Esophagus mucosa (tissue), 1 donor: Measurements from ENCODE around the gene LONRF2. TPM values are rescaled to one million over a fixed set of nuclear protein-coding genes. Genes with fewer than 3 reads are reported as not detected.
A peak's percentile ranks its signal among the peaks of the same experiment; 100 is the strongest.
"Not testable (repeated sequence)": the region's sequence is repeated elsewhere in the genome, so short reads cannot be mapped to it uniquely, and the experiment has no call there.

Experiments
- ATAC-seq: fragments of 200-7000 bp; cut with Tn5 transposase; one replicate; pipeline ENCODE4 v1.9.1; 2020
- total RNA-seq: library from RNA; stranded (reverse); gene quantifications from one replicate; pipeline ENCODE4 v1.2.4, GENCODE V29; 2023
- donor health status: DM: yes; HTN: yes; CAD: no.

The LONRF2 gene
- total RNA-seq, 1 donor from 2014 or later, result 0.48 TPM

DNA sequence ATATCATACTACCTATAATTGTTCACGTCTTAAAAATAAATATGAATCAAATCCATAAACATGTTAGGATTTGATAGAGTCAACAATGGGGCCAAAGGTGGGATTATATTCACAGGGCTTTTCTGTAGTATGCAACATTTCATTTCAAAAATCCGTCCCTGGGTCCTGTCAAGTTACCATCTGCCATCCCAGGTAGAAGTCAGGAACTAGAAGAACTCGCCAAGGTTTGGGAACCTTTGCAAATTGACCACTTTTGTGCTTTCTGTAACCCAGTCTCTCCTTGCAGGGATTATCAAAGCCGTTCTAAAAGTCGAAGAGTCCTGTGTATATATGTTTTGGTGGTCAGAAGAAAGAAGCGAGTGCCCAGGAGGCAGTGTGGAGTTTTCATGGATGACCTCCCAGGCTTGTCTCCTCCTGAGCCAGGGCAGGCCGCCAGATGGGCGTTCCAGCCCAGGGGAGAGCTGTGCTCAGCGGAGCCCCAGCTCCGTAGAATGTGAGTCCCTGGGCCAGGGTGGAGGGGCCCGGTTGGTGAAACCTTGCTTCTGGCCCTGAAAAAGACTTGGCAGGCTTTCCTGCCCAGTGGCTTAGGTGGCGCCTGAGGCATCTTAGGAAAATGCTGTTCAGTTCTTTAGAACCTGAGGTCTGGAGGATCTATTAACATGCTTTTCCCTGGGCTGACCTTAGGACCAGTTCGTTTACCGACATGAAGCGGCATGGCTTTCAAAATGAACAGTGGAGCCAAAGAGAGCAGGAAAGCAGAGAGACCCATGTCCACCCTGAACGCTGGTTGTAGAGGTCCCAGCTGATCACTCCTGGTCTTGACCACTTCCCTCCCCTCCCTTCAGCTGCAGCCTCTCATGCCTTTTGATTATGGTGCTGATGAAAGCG, 69.2 kb downstream of the LONRF2 start:
- ATAC-seq, result no peak

GRCh38 chr2:100250645-100251044, 71.7 kb downstream of the LONRF2 start:
- no peak for ATAC-seq

GRCh38 chr2:100248971-100249370, 73.3 kb downstream of the LONRF2 start:
- ATAC-seq, result no peak

GRCh38 chr2:100248556-100248955, 73.7 kb downstream of the LONRF2 start:
- not testable (repeated sequence) for ATAC-seq

DNA sequence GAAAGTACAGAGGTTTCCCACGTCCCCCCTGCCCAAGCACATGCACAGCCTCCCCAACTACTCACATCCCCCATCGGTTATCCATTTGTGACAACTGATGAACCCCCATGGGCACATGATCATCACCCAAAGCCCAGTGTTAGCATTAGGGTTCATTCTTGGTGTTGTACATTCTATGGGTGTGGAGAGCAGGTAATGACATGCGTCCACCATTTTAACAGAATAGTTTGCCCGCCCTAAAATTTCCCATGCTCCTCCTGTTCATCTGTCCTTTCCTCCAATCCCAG, 74.3 kb downstream of the LONRF2 start:
- no peak for ATAC-seq

DNA sequence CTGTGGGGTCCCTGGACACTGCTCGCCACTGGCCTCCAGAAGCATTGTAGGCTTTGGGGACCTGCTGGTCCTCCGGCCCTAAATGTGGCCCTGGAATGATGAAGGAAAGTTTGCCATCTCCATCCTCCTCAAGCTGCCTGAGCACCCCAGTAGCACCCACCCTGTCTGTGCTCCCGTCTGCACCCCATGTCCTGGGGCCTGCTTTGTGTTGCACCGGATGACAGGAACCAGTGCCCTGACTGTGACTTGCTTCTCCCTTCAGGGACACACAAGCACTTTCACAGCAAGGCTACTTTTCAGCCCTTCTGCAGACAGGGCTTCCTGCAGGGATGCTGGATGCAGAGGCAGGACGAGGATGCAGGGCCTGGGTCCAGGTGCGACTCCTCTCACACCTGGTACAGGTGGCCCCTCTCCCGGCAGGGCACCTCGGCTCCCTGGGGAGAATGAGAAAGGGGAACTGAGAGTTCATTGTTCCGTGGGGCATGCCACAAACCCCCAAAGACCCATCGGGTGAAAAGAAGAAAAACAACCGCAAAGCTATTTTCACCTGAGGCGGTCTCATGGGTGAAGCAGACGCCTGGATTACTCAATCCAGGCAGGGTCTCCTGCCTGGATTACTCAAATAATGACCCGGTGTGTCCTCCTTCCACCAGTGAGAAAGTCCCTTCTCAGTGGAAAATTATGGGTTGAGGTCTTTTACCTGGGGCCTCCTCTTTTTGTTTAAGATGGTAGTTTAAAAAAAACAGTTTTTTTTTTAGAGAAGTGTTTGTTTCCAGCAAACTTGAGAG, 74.9 kb downstream of the LONRF2 start:
- peak; percentile 55 for ATAC-seq

DNA sequence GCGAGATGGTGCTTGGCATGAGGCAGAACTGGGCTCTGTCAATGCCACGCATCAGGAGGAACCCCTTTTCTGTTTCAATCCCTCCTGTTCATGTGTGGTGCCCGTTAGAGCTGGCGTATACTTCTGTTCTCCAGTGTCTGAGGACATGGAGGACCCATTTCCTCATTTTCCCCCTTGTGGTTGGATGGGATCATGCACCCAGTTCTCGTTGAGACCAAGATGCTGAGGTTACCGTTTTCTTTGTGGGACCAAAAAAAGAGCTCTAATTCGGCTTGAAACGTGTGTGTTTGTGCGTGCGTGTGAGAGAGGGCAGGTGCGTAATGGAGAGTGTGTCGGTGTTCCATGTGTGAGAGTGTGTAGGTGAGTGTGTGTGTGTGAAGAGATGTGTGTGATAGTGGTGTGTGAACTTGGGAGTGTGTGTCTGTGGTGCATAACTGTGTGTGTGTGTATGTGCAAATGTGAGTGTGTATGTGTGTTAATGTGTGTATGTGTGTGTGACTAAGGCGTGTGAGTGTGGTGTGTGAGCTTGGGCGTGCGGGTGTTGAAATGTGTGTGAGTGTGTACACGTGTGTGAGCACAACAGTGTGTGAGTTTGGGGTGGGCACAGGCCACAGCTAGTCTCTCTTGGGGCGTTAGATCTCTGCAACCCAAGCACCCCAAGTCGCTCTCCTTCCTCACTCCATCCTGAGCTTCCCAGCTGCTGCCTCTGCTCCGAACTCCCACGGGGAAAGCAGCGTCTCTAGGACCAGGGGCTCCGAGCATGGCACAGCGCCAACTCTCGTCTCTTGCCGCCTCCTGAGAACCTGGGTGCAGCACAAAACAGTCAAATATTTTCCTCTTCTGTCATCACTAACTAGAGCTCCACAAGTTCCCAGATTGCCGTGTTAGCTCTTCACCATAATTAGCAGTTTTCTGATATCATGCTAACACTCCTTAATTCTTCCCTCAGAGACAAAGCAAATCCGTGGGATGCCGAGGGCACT, 75.8 kb downstream of the LONRF2 start:
- no peak for ATAC-seq

GRCh38 chr2:100245681-100246080, 76.6 kb downstream of the LONRF2 start:
- no peak for ATAC-seq

GRCh38 chr2:100244881-100245605, 77.3 kb downstream of the LONRF2 start:
- no peak for ATAC-seq

DNA sequence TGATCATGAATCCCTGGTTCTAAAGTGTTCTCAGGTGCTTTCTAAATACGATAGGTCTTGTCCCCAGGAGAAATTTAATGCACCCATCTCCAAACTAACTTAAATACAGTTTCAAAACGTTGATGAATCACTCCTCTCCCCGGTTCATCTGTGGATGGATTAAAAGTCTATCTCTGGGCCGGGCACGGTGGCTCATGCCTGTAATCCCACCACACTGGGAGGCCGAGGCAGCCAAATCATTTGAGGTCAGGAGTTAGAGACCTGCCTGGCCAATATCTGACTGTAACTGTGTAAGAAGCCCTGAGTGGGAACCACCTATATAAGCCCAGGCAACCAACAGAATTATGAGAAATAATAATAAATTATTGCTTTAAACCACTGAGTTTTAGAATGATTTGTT, 78.7 kb downstream of the LONRF2 start:
- no peak for ATAC-seq

DNA sequence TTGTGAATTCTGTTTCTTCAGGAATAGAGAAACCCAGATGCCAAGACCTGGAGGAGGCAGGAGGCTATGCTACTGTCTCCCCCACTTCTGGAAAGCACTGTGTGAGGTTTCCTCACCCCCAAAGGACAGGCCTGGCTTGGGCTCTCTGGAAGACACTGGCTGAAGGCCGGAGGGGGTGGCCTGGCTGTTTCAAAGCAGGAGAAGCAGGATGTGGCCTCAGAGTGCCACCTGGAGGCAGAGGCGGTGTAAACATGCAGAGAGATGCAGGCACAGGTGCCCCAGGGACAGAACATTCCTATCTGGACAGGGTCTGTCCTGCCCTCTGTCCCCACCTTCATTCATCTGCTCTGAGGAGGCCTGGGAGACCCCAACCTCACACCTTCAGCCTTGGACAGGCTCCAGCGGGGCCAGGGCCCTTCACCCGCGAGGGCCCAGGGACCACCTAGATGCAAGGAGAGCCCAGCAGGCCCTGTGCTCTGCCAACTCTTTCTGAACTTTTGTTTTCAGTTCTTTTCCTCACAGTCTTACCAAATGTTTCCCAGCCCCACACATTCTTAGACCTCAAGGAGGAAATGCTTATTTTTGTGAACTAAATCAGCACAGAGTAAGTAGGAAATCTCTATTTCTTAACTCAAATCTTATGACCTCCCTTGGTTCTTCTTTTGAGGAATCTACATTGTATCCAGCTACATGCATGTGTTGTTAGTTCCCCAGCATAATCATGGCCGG, 79.2 kb downstream of the LONRF2 start:
- ATAC-seq, result peak; percentile 57

- no peak for ATAC-seq
These were observed 79.8 kb downstream of the LONRF2 start for GRCh38 chr2:100242476-100242875.

DNA sequence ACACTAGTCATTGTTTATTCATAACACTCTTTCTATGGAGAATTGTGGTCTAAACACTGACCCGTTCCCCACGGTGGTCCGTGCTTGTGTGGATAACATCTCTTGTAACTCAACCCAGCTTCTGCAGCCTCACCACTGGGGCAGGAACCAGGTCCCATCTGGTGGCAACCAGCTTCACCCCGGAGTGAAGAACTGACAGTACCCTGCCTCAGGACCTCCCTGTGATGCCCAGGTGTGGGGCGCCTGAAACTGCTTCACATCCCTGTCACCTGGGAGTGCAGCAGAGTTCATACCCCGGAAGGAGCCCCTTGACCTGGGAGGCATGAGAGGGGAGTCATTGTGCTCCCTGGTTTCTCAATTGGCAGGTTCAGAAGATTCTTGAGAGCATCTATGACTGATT, 81.1 kb downstream of the LONRF2 start:
- no peak for ATAC-seq

DNA sequence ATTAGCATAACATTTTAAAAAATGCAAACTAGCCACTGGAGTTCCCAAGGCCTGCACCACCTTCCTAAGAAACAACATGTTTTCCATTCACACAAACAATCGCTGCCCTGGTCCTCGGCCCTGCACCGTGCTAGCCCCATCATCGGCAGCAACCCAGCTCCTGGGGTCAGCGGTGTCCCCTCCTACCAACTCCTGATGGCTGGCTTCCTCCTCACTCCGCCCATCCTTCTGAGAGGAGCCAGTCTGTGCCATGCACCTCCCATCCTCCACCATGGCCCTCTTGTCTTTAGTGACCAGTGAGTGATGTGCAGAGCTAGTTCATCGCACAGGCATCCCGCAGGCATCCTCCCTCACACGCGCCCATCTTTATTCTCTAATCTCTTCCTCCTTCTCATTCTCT, 81.9 kb downstream of the LONRF2 start:
- ATAC-seq, result no peak

DNA sequence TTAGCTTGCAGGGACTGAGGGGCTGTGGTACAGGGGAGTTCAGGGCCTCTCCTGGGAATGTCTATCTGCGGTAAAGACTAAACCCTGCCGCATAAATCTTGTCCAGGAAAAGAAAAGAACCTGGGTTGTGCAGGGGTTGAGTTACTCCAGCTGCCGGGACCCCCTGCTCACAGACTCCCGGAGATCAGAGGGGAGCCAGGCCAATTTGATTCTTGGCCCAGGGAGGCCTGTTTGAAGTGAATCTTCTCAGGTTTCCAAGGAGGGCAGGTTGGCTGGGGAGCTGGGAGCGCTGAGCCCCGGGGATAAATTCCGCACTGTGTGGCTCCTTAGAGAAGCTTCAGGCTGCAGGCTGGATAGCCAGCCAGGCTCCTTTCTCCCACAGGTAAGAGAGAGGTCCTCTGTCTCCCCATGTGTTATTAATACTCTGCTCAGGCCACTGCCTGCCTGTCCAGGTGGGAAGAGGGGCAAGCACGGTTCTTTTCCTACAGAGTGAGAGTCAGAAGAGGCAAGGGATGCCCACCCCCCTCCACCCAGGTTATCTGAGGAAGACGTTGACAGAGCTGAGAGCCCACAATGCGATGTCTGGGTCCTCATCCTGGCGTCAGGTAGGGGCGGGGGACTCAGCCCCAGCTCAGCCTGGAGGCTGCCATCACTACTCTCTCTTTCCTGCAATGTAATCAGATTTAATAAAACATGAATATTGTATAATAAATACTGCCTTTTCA, 82.7 kb downstream of the LONRF2 start:
- ATAC-seq, result no peak

DNA sequence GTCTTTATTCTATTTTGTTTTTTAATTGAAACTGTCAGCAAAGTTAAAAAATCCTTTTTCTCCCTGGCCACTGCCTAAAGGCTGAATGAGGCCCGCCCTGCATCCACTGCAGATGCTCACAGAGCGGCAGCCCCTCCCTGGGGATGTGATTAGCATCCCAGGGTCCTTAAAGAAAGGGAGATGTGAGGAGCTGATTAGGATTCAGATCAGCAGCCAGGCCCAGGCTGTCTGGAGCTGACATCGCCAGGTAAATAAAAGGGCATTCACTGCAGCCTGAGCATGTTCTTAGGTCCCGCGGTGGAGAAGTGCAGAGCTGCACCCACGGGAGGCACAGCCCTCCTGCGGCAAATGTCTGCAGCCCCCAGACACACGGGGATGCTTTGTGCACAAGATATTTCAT, 83.8 kb downstream of the LONRF2 start:
- no peak for ATAC-seq

- ATAC-seq, result no peak
These were observed 84.5 kb downstream of the LONRF2 start for GRCh38 chr2:100237770-100238169.

DNA sequence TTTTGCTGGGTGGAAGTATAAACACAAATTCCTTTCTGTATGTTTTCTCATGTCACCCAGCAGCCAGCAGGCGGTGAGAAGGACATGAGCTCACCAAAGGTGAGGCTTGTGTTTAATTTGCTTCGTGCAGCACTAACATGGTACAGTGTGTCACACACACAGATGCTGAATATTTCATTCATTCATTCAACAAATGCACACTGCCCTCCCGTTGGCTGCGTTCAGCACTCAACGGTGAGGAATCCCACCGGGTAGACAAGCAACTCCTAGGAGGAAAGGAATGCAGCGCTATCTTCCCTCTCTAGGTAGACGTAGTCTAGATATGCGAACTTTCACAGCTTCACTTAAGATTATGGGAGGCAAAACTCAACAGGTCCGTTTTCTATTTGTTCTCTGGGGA, 85.1 kb downstream of the LONRF2 start:
- no peak for ATAC-seq

- no peak for ATAC-seq
These were observed 86.1 kb downstream of the LONRF2 start for GRCh38 chr2:100236166-100236565.

- no peak for ATAC-seq
These were observed 86.7 kb downstream of the LONRF2 start for GRCh38 chr2:100235581-100235980.

GRCh38 chr2:100235098-100235497, 87.2 kb downstream of the LONRF2 start:
- ATAC-seq, result peak; percentile 79
